Measurements from ENCODE around the gene DGKD.

DNA sequence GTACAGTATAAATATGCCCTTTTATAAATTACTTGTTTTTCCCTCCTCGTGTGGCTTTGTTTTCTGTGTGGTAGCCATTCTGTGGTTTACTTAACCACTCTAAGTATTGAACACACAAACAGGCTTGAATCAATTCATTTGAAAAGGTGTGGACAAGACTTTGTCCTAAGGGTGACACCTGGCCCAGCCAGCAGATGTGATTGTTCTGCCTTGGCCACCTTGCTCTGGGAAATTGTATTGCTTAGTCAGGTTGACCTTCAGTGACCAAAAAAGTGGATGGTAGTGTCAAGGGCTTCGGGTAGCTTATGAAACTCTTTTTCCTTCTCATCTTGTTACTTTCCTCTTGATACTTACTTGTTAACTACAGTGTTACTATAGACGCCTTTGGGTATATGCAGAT lies 61.9 kb downstream of the DGKD start:
- no peak for TF ChIP-seq EZH2 (IDR thresholded peaks at IDR 0.05; ENCODE audit: borderline replicate concordance, insufficient read depth, low read depth, low read length, poor library complexity, severe bottlenecking)
- TF ChIP-seq, protein P1, sequence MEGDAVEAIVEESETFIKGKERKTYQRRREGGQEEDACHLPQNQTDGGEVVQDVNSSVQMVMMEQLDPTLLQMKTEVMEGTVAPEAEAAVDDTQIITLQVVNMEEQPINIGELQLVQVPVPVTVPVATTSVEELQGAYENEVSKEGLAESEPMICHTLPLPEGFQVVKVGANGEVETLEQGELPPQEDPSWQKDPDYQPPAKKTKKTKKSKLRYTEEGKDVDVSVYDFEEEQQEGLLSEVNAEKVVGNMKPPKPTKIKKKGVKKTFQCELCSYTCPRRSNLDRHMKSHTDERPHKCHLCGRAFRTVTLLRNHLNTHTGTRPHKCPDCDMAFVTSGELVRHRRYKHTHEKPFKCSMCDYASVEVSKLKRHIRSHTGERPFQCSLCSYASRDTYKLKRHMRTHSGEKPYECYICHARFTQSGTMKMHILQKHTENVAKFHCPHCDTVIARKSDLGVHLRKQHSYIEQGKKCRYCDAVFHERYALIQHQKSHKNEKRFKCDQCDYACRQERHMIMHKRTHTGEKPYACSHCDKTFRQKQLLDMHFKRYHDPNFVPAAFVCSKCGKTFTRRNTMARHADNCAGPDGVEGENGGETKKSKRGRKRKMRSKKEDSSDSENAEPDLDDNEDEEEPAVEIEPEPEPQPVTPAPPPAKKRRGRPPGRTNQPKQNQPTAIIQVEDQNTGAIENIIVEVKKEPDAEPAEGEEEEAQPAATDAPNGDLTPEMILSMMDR (IDR thresholded peaks at IDR 0.05) = no peak
